Astrocyte (in vitro differentiated cells and primary cell): ENCODE measurements around the gene ALG5. TPM values are rescaled to one million over a fixed set of nuclear protein-coding genes. Genes with fewer than 3 reads are reported as not detected.

Experiments used
- DNase-seq: peaks from one replicate; pipeline ENCODE4 v3.0.0-alpha.2; 2010; ENCODE audit warnings: low read depth
- FAIRE-seq: peaks from 2 replicates; lab custom pipeline; 2011; peaks lifted over from hg19 to GRCh38; lab: Jason Lieb, UNC
- H2AFZ ChIP-seq: 2 replicates; pipeline ENCODE4 v1.6.0; 2012; ENCODE audit warnings: low read depth, low read length, inconsistent platforms
- H3K27ac ChIP-seq: 2 replicates; pipeline ENCODE4 v1.5.1; 2011; ENCODE audit warnings: low read depth, low read length, inconsistent platforms
- H3K27me3 ChIP-seq: 2 replicates; pipeline ENCODE4 v1.6.0; 2011; ENCODE audit warnings: low read length, inconsistent platforms; ENCODE audit not compliant: insufficient read depth
- H3K36me3 ChIP-seq: 2 replicates; pipeline ENCODE4 v1.5.1; 2011; ENCODE audit warnings: low read length, inconsistent platforms; ENCODE audit not compliant: insufficient read depth
- H3K4me1 ChIP-seq: 2 replicates; pipeline ENCODE4 v1.5.1; 2011; ENCODE audit warnings: low read length, inconsistent platforms; ENCODE audit not compliant: insufficient read depth
- H3K4me2 ChIP-seq: 2 replicates; pipeline ENCODE4 v1.6.0; 2012; ENCODE audit warnings: low read length, inconsistent platforms
- H3K4me3 ChIP-seq: 2 replicates; pipeline ENCODE4 v1.5.1; 2011; ENCODE audit warnings: low read depth, mild to moderate bottlenecking, low read length, inconsistent platforms; ENCODE audit not compliant: insufficient read depth
- H3K79me2 ChIP-seq: 2 replicates; pipeline ENCODE4 v1.6.0; 2012; ENCODE audit warnings: mild to moderate bottlenecking, low read length, inconsistent platforms; ENCODE audit not compliant: insufficient read depth
- H3K9ac ChIP-seq: 2 replicates; pipeline ENCODE4 v1.6.0; 2012; ENCODE audit warnings: mild to moderate bottlenecking, low read length, inconsistent platforms
- H3K9me3 ChIP-seq: 2 replicates; pipeline ENCODE4 v1.5.1; 2012; ENCODE audit warnings: low read depth, mild to moderate bottlenecking, low read length, inconsistent platforms; ENCODE audit not compliant: insufficient read depth
- H4K20me1 ChIP-seq: 2 replicates; pipeline ENCODE4 v1.6.0; 2012; ENCODE audit warnings: low read length, inconsistent platforms; ENCODE audit not compliant: insufficient read depth
- H3K27ac Mint-ChIP-seq: one replicate; pipeline ENCODE4 v1.8.0; 2021; ENCODE audit warnings: mild to moderate bottlenecking, mixed read lengths; ENCODE audit not compliant: unreplicated experiment
- H3K27me3 Mint-ChIP-seq: one replicate; pipeline ENCODE4 v1.8.0; 2021; ENCODE audit warnings: low read depth, mixed read lengths; ENCODE audit not compliant: unreplicated experiment
- H3K36me3 Mint-ChIP-seq: one replicate; pipeline ENCODE4 v1.8.0; 2021; ENCODE audit warnings: low read depth, mixed read lengths; ENCODE audit not compliant: unreplicated experiment
- H3K4me1 Mint-ChIP-seq: one replicate; pipeline ENCODE4 v1.8.0; 2021; ENCODE audit warnings: low read depth, mixed read lengths; ENCODE audit not compliant: unreplicated experiment
- H3K4me3 Mint-ChIP-seq: one replicate; pipeline ENCODE4 v1.8.0; 2021; ENCODE audit warnings: mild to moderate bottlenecking, moderate library complexity, mixed read lengths; ENCODE audit not compliant: unreplicated experiment
- H3K9me3 Mint-ChIP-seq: one replicate; pipeline ENCODE4 v1.8.0; 2021; ENCODE audit warnings: mild to moderate bottlenecking, mixed read lengths; ENCODE audit not compliant: unreplicated experiment
- CTCF ChIP-seq: IDR thresholded peaks from 2 replicates; pipeline ENCODE4 v1.5.1; 2011; ENCODE audit warnings: low read depth, mild to moderate bottlenecking, inconsistent platforms, low read length, moderate library complexity; ENCODE audit not compliant: insufficient read depth
- EZH2 ChIP-seq: IDR thresholded peaks from 2 replicates; pipeline ENCODE4 v1.6.1; 2012; ENCODE audit warnings: mild to moderate bottlenecking, low read length, inconsistent platforms; ENCODE audit not compliant: insufficient read depth
- total RNA-seq: library from RNA; stranded (reverse); gene quantifications from 2 replicates; pipeline ENCODE4 v1.2.1, GENCODE V29; 2021

The ALG5 gene
- total RNA-seq, 1 donor from 2014 or later = 26.3 TPM

GRCh38 chr13:36905944-36906343, 93.2 kb downstream of the ALG5 start:
- no peaks in the 10 kb centered on the region for H3K4me1 ChIP-seq
- no peaks in the 10 kb centered on the region for H4K20me1 ChIP-seq
- H3K27ac Mint-ChIP-seq = no peak overlapping the region
- H3K36me3 Mint-ChIP-seq = no peaks in the 10 kb centered on the region
- TF ChIP-seq CTCF (no peak), EZH2 (no peak)
- H3K4me1 Mint-ChIP-seq = no peaks in the 10 kb centered on the region
- no peaks in the 10 kb centered on the region for H3K9me3 Mint-ChIP-seq
- no peak overlapping the region for H3K4me2 ChIP-seq
- no peak overlapping the region for H3K27ac ChIP-seq
- no peak for DNase-seq
- no peaks in the 10 kb centered on the region for H3K36me3 ChIP-seq
- H3K79me2 ChIP-seq = no peaks in the 10 kb centered on the region
- FAIRE-seq = no peak
- no peak overlapping the region for H3K4me3 ChIP-seq
- no peaks in the 10 kb centered on the region for H3K27me3 ChIP-seq
- H3K9me3 ChIP-seq = no peaks in the 10 kb centered on the region
- H3K4me3 Mint-ChIP-seq = no peak overlapping the region
- no peak overlapping the region for H2AFZ ChIP-seq
- H3K9ac ChIP-seq = no peak overlapping the region
- H3K27me3 Mint-ChIP-seq = no peaks in the 10 kb centered on the region

- H3K36me3 Mint-ChIP-seq = no peaks in the 10 kb centered on the region
- DNase-seq = no peak
- FAIRE-seq = no peak
- Histone ChIP-seq H3K36me3 (no peaks in the 10 kb centered on the region), H3K9me3 (no peaks in the 10 kb centered on the region), H4K20me1 (no peaks in the 10 kb centered on the region), H3K4me2 (no peak overlapping the region), H3K27me3 (no peaks in the 10 kb centered on the region), H2AFZ (no peak overlapping the region), H3K4me3 (no peak overlapping the region), H3K9ac (no peak overlapping the region), H3K27ac (no peak overlapping the region), H3K4me1 (no peaks in the 10 kb centered on the region), H3K79me2 (no peaks in the 10 kb centered on the region)
- no peak overlapping the region for H3K4me3 Mint-ChIP-seq
- H3K4me1 Mint-ChIP-seq = no peaks in the 10 kb centered on the region
- H3K27ac Mint-ChIP-seq = no peak overlapping the region
- peaks cover 2% of the 10 kb centered on the region for H3K27me3 Mint-ChIP-seq
- H3K9me3 Mint-ChIP-seq = no peaks in the 10 kb centered on the region
- no peak for TF ChIP-seq EZH2
- TF ChIP-seq CTCF = no peak
These were observed 95.1 kb downstream of the ALG5 start for GRCh38 chr13:36903925-36904595.

Other genes starting within 250 kb of the ALG5 start
- 5.5 and 5.9 TPM in 2 replicates for gene RFXAP, start 180.1 kb downstream of the ALG5 start, total RNA-seq
- gene SMAD9, start 79.1 kb downstream of the ALG5 start, total RNA-seq = 2.8 and 2.9 TPM in 2 replicates
- gene EXOSC8, start 1.4 kb upstream of the ALG5 start, total RNA-seq = 26.3 and 29.6 TPM in 2 replicates
- 80.8 and 87.7 TPM in 2 replicates for gene SUPT20H, start 60.3 kb upstream of the ALG5 start, total RNA-seq
- gene CSNK1A1L, start 106.3 kb upstream of the ALG5 start, total RNA-seq = not detected in 2 replicates